Measurements from ENCODE around the gene EPYC.

GRCh38 chr12:91003737-91004136 is 1.0 kb downstream of the EPYC start:
- TF ChIP-seq CTCF (conservative IDR thresholded peaks at IDR 0.05; ENCODE audit: low read length), result no peak
- no peak for TF ChIP-seq EZH2phosphoT487 (IDR thresholded peaks at IDR 0.05; ENCODE audit: borderline replicate concordance, low read depth, low read length)

Data from OCI-LY7 (cell line).